ENCODE data around the gene DIABLO. TPM values are rescaled to one million over a fixed set of nuclear protein-coding genes. Genes with fewer than 3 reads are reported as not detected.

Gene DIABLO
- total RNA-seq, 6 donors from 2014 or later: 27.2 to 61.8 (median 42.1) TPM

- WGBS, 2 donors: 21 to 28% methylated on average over 14 to 17 of the region's 55 CpGs
- H3K27ac ChIP-seq: peak overlapping the region; percentile 7 to 72 (median 30)
These were observed 694 bp upstream of the DIABLO start for GRCh38 chr12:122226366-122227125.

DNA sequence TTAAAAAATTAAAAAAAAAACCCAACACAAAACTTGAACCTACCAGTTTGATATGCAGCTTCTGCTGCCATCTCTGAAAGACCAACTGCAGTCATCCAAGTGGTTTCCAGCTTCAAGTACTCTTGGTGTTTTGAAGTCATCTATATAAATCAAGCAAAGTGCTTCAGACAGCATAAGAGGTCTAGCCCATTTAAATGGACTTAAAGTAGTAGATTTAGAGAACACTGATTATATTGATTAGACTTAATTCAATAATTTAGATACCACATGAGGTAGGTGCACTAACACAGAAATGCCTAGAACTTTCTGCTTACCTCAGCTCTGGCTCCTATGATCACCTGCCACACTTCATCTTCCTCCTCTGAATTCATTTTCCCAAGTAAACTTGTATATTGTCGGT is 9.4 kb downstream of the DIABLO start:
- H3K27me3 ChIP-seq: no peaks in the 10 kb centered on the region
- no peak for TF ChIP-seq POLR2AphosphoS5 (IDR thresholded peaks at IDR 0.05)
- TF ChIP-seq, protein P1, sequence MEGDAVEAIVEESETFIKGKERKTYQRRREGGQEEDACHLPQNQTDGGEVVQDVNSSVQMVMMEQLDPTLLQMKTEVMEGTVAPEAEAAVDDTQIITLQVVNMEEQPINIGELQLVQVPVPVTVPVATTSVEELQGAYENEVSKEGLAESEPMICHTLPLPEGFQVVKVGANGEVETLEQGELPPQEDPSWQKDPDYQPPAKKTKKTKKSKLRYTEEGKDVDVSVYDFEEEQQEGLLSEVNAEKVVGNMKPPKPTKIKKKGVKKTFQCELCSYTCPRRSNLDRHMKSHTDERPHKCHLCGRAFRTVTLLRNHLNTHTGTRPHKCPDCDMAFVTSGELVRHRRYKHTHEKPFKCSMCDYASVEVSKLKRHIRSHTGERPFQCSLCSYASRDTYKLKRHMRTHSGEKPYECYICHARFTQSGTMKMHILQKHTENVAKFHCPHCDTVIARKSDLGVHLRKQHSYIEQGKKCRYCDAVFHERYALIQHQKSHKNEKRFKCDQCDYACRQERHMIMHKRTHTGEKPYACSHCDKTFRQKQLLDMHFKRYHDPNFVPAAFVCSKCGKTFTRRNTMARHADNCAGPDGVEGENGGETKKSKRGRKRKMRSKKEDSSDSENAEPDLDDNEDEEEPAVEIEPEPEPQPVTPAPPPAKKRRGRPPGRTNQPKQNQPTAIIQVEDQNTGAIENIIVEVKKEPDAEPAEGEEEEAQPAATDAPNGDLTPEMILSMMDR (IDR thresholded peaks at IDR 0.05): no peak
- no peak for TF ChIP-seq POLR2A (IDR thresholded peaks at IDR 0.05)
- no peak for TF ChIP-seq EP300 (IDR thresholded peaks at IDR 0.05)
- DNase-seq (no peak), ATAC-seq (ENCODE audit: low FRiP score in 2 of 2) (no peak)
- H3K4me1 ChIP-seq: no peaks in the 10 kb centered on the region
- WGBS, 2 donors: 85 to 100% methylated on average over 1 of the region's 1 CpG
- no peaks in the 10 kb centered on the region for H3K9me3 ChIP-seq
- peaks cover 36 to 95% (median 84%) of the 10 kb centered on the region in 4 donors for H3K36me3 ChIP-seq
- no peak overlapping the region for H3K27ac ChIP-seq
- no peak overlapping the region for H3K4me3 ChIP-seq

More at GRCh38 chr12:122226366-122227125, 694 bp upstream of the DIABLO start:
- DNase-seq (no peak), ATAC-seq (ENCODE audit: low FRiP score in 2 of 2) (no peak)
- Histone ChIP-seq H3K9me3 (no peaks in the 10 kb centered on the region), H3K4me1 (peaks cover 16 to 26% (median 19%) of the 10 kb centered on the region in 4 donors), H3K4me3 (peak overlapping the region; percentile 15 to 91 (median 70)), H3K27me3 (no peaks in the 10 kb centered on the region), H3K36me3 (peaks cover 0 to 47% (median 22%) of the 10 kb centered on the region in 4 donors)
- TF ChIP-seq POLR2AphosphoS5 (IDR thresholded peaks at IDR 0.05) (peak in 1 of 2 donors; percentile 21), EP300 (IDR thresholded peaks at IDR 0.05) (no peak)

DNA sequence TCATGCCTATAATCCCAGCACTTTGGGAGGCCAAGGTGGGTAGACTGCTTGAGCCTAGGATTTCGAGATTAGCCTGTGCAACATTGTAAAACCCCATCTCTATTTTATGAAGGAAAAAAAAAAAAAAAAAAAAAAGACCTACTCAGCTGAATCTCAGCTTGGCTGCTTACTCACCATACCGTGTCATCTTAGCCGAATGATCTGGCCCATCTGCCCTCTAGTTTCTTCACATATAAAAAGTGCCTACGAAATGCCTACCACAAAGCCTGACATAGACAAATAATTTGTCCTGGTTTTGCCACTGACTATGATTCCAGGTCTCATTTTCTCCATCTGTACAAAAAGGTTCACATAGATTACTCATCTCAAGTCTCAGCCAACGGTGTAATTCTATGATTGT is 10.1 kb downstream of the DIABLO start:
- H3K9me3 ChIP-seq: no peaks in the 10 kb centered on the region
- no peaks in the 10 kb centered on the region for H3K27me3 ChIP-seq
- ATAC-seq (ENCODE audit: low FRiP score in 2 of 2) (no peak), DNase-seq (no peak)
- 92 to 95% methylated on average over 5 of the region's 5 CpGs for WGBS, 2 donors
- no peak overlapping the region for H3K4me3 ChIP-seq
- TF ChIP-seq, protein P1 (IDR thresholded peaks at IDR 0.05): no peak
- TF ChIP-seq POLR2A (IDR thresholded peaks at IDR 0.05): no peak
- TF ChIP-seq EP300 (IDR thresholded peaks at IDR 0.05): no peak
- no peak for TF ChIP-seq POLR2AphosphoS5 (IDR thresholded peaks at IDR 0.05)
- H3K27ac ChIP-seq: no peak overlapping the region
- no peaks in the 10 kb centered on the region for H3K4me1 ChIP-seq
- peaks cover 36 to 95% (median 83%) of the 10 kb centered on the region in 4 donors for H3K36me3 ChIP-seq

DNA sequence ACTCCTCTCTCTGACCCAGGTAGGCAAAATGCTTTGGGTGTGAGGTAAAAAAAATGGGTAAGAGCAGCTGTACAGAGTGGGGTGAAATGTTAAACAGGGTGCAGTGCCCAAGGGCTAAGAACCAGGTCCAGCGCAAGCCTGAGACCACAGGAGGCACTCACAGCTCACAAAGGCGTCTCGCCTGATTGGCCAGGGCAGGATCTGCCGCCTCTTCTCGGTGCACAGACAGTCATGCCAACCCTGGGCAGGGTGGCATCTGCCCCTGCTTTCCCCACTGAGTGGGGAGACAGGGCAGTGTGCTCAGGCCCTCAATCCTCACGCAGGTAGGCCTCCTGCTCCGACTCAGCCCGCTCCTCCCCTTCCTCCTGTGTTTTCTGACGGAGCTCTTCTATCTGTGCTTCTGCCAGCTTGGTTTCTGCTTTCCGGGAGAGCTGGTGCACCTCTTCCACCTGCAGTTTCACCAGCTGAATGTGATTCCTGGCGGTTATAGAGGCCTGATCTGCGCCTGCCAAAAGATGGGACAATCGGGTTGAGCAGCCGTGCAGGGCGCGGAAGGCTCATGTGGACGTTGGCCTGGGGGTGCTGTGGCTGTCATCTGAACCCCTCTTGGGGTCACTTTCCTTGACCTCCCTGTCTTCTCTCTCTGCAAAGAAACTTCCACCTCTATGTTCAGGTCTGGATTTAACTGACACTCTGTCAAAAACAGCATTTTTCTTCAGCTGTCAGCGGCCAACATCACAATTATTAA is 17.6 kb downstream of the DIABLO start:
- TF ChIP-seq EP300 (IDR thresholded peaks at IDR 0.05) (no peak), POLR2AphosphoS5 (IDR thresholded peaks at IDR 0.05) (no peak), POLR2A (IDR thresholded peaks at IDR 0.05) (no peak)
- TF ChIP-seq, protein P1 (IDR thresholded peaks at IDR 0.05): no peak
- WGBS, 2 donors: 91 to 93% methylated on average over 17 to 18 of the region's 18 CpGs
- Histone ChIP-seq H3K27me3 (peaks cover 0 to 13% (median 9%) of the 10 kb centered on the region in 4 donors), H3K9me3 (no peaks in the 10 kb centered on the region), H3K36me3 (peaks cover 16 to 65% (median 52%) of the 10 kb centered on the region in 4 donors), H3K27ac (no peak overlapping the region), H3K4me1 (peaks cover 12 to 29% (median 14%) of the 10 kb centered on the region in 4 donors), H3K4me3 (no peak overlapping the region)
- ATAC-seq (ENCODE audit: low FRiP score in 2 of 2): no peak
- no peak for DNase-seq

GRCh38 chr12:122207391-122207790 is 18.5 kb downstream of the DIABLO start:
- no peaks in the 10 kb centered on the region for H3K9me3 ChIP-seq
- DNase-seq (no peak), ATAC-seq (ENCODE audit: low FRiP score in 2 of 2) (no peak)
- peaks cover 9 to 57% (median 44%) of the 10 kb centered on the region in 4 donors for H3K36me3 ChIP-seq
- no peak overlapping the region for H3K4me3 ChIP-seq
- no peak for TF ChIP-seq POLR2A (IDR thresholded peaks at IDR 0.05)
- TF ChIP-seq, protein P1 (IDR thresholded peaks at IDR 0.05): no peak
- no peak for TF ChIP-seq POLR2AphosphoS5 (IDR thresholded peaks at IDR 0.05)
- no peak for TF ChIP-seq EP300 (IDR thresholded peaks at IDR 0.05)
- WGBS, 2 donors: 84 to 85% methylated on average over 8 of the region's 8 CpGs
- peaks cover 0 to 18% (median 11%) of the 10 kb centered on the region in 4 donors for H3K27me3 ChIP-seq
- H3K4me1 ChIP-seq: peaks cover 18 to 35% (median 21%) of the 10 kb centered on the region in 4 donors
- no peak overlapping the region for H3K27ac ChIP-seq

All from upper lobe of left lung (tissue), 6 donors.